Hepatocyte (in vitro differentiated cells): ENCODE measurements around the gene FBXO42.

Source experiments
- EZH2 ChIP-seq: fragments of 200-600 bp; sonication (generic); IDR thresholded peaks from 2 replicates; pipeline ENCODE4 v1.6.1; 2016; ENCODE audit warnings: antibody characterized with exemption, mild to moderate bottlenecking, borderline replicate concordance
- EZH2phosphoT487 ChIP-seq: fragments of 200-600 bp; sonication (generic); IDR thresholded peaks from one replicate; pipeline ENCODE4 v1.6.1; 2018; ENCODE audit warnings: antibody characterized with exemption, mild to moderate bottlenecking, low read depth, moderate library complexity; ENCODE audit not compliant: unreplicated experiment, severe bottlenecking
- TF ChIP-seq, protein P1 (sequence below): fragments of 200-600 bp; sonication (generic); IDR thresholded peaks from 2 replicates; pipeline ENCODE4 v1.5.1; 2016; ENCODE audit warnings: antibody characterized with exemption, mild to moderate bottlenecking; ENCODE audit not compliant: poor library complexity

DNA sequence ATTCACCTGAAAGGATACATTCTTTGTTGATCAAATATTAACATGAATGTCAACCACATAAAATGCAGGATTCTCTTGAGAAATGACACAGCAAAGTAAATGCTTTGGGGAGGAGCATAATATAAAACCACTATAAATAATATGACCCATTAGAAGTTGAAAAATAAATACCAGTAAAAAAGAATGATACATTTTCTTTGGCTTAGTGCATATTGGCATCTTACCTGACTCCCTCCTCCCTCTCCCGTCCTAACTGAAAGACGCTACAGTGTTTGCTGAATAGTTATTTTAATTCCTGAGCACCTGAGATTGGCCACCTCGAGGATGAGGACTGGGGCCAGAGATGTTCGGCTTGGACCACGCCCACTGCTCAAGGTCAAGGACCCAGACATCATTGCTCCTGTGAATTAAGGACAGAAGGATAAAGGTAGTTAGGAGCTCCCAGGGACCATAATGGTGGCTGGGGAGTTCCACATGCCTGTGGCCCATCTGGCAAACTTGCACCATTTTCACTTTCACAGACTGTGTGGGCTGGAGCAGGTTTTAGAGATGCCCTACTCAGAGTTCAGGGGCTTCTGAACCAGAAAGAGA lies 98.9 kb downstream of the FBXO42 start:
- TF ChIP-seq EZH2 = no peak
- no peak for TF ChIP-seq EZH2phosphoT487
- TF ChIP-seq, protein P1, sequence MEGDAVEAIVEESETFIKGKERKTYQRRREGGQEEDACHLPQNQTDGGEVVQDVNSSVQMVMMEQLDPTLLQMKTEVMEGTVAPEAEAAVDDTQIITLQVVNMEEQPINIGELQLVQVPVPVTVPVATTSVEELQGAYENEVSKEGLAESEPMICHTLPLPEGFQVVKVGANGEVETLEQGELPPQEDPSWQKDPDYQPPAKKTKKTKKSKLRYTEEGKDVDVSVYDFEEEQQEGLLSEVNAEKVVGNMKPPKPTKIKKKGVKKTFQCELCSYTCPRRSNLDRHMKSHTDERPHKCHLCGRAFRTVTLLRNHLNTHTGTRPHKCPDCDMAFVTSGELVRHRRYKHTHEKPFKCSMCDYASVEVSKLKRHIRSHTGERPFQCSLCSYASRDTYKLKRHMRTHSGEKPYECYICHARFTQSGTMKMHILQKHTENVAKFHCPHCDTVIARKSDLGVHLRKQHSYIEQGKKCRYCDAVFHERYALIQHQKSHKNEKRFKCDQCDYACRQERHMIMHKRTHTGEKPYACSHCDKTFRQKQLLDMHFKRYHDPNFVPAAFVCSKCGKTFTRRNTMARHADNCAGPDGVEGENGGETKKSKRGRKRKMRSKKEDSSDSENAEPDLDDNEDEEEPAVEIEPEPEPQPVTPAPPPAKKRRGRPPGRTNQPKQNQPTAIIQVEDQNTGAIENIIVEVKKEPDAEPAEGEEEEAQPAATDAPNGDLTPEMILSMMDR = no peak
